T-helper 1 cell (primary cell): ENCODE data around the gene ADAM23.

ENCODE experiments used
- DNase-seq, 5 donors: peaks; one replicate each; pipeline ENCODE4 v3.0.0-alpha.2; 2012 to 2020

Gene ADAM23

GRCh38 chr2:206570199-206570598, 126.9 kb downstream of the ADAM23 start:
- no peak for DNase-seq

GRCh38 chr2:206572725-206573124, 129.4 kb downstream of the ADAM23 start:
- DNase-seq, result no peak

GRCh38 chr2:206573793-206574192, 130.5 kb downstream of the ADAM23 start:
- DNase-seq, result no peak

GRCh38 chr2:206584323-206585116, 141.2 kb downstream of the ADAM23 start:
- DNase-seq, result no peak

- no peak for DNase-seq
Observed at GRCh38 chr2:206585335-206585734, 142.0 kb downstream of the ADAM23 start.

- no peak for DNase-seq
Observed at GRCh38 chr2:206586609-206587008, 143.3 kb downstream of the ADAM23 start.

GRCh38 chr2:206597717-206598218, 154.4 kb downstream of the ADAM23 start:
- DNase-seq, result no peak

GRCh38 chr2:206603243-206603642, 159.9 kb downstream of the ADAM23 start:
- no peak for DNase-seq

- DNase-seq, result no peak
Observed at GRCh38 chr2:206610451-206610850, 167.1 kb downstream of the ADAM23 start.

- no peak for DNase-seq
Observed at GRCh38 chr2:206611191-206611590, 167.9 kb downstream of the ADAM23 start.

GRCh38 chr2:206611736-206612135, 168.4 kb downstream of the ADAM23 start:
- DNase-seq, result no peak

GRCh38 chr2:206614811-206615210, 171.5 kb downstream of the ADAM23 start:
- no peak for DNase-seq

- DNase-seq, result no peak
Observed at GRCh38 chr2:206615417-206616089, 172.2 kb downstream of the ADAM23 start.

- no peak for DNase-seq
Observed at GRCh38 chr2:206616151-206616550, 172.8 kb downstream of the ADAM23 start.

- no peak for DNase-seq
Observed at GRCh38 chr2:206619011-206619410, 175.7 kb downstream of the ADAM23 start.

- no peak for DNase-seq
Observed at GRCh38 chr2:206626108-206626507, 182.8 kb downstream of the ADAM23 start.

- no peak for DNase-seq
Observed at GRCh38 chr2:206627632-206628031, 184.3 kb downstream of the ADAM23 start.

- DNase-seq, result no peak
Observed at GRCh38 chr2:206631340-206631739, 188.0 kb downstream of the ADAM23 start.

GRCh38 chr2:206635015-206635414, 191.7 kb downstream of the ADAM23 start:
- no peak for DNase-seq

GRCh38 chr2:206639636-206640035, 196.3 kb downstream of the ADAM23 start:
- no peak for DNase-seq

- no peak for DNase-seq
Observed at GRCh38 chr2:206641226-206641625, 197.9 kb downstream of the ADAM23 start.

- peak in 1 of 5 donors; percentile 5 for DNase-seq
Observed at GRCh38 chr2:206642075-206643025, 199.0 kb downstream of the ADAM23 start, which contains the start of gene FAM237A. Gene FAM237A, plus strand, starts transcription at chr2:206642487. Its CDS starts 1,750 bp downstream, at chr2:206644237.

GRCh38 chr2:206647985-206648384, 204.7 kb downstream of the ADAM23 start:
- DNase-seq, result no peak
